Fibroblast of pulmonary artery (primary cell): ENCODE results near the gene RNF223.

ENCODE experiments used
- DNase-seq: peaks from one replicate; pipeline ENCODE4 v3.0.0-alpha.2; 2010; ENCODE audit warnings: low read depth
- H3K4me3 ChIP-seq: replicated peaks from 2 replicates; pipeline ENCODE4 v1.5.1; 2011; ENCODE audit warnings: low read depth, mild to moderate bottlenecking, control low read depth, low read length, moderate library complexity
- TF ChIP-seq, protein P1 (sequence below): IDR thresholded peaks from 2 replicates; pipeline ENCODE4 v1.5.1; 2011; ENCODE audit warnings: mild to moderate bottlenecking, control low read depth, low read length, inconsistent platforms; ENCODE audit errors: missing control alignments

The RNF223 gene

GRCh38 chr1:1063945-1064831 is 9.9 kb downstream of the RNF223 start:
- peak; percentile 83 for DNase-seq
- TF ChIP-seq, protein P1, sequence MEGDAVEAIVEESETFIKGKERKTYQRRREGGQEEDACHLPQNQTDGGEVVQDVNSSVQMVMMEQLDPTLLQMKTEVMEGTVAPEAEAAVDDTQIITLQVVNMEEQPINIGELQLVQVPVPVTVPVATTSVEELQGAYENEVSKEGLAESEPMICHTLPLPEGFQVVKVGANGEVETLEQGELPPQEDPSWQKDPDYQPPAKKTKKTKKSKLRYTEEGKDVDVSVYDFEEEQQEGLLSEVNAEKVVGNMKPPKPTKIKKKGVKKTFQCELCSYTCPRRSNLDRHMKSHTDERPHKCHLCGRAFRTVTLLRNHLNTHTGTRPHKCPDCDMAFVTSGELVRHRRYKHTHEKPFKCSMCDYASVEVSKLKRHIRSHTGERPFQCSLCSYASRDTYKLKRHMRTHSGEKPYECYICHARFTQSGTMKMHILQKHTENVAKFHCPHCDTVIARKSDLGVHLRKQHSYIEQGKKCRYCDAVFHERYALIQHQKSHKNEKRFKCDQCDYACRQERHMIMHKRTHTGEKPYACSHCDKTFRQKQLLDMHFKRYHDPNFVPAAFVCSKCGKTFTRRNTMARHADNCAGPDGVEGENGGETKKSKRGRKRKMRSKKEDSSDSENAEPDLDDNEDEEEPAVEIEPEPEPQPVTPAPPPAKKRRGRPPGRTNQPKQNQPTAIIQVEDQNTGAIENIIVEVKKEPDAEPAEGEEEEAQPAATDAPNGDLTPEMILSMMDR = peak; percentile 58
- no peak overlapping the region for H3K4me3 ChIP-seq

DNA sequence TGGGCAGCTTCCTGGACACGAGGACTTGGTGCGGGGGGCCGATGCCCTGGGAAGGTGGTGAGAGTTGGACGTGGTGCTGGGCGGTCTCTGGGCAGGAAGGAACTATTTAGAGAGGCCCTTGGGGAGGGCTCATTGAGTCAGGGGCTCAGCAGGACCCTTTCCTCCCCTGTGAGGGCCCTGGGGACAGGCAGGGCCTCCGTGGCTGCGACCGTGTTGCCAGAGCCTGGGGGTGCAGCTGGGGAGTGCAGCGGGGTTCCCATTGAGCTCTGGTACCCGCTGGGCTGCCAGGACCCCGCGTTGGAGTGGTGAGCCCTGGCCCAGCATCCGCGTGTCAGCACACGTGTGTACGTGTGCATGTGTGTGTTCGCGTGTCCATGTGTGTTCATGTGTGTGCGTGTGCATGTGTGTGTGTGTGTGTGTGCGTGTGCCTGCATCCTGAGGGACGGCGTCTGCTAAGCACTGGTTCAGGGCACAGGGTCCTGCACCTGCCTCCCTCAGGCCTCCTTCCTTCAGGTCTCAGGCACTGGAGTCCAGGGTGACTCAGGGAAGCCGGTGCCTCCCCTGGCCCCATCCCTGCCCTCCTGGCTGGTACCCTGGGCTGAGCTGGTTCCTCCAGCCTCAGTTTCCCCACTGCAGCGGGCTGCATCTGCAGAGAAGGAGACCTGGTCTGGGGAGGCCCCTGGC is 10.7 kb downstream of the RNF223 start:
- TF ChIP-seq, protein P1 = no peak
- DNase-seq = no peak
- no peak overlapping the region for H3K4me3 ChIP-seq

GRCh38 chr1:1062348-1063163 is 11.6 kb downstream of the RNF223 start:
- DNase-seq = peak; percentile 18
- TF ChIP-seq, protein P1 = no peak
- H3K4me3 ChIP-seq = no peak overlapping the region

GRCh38 chr1:1061682-1062345 is 12.3 kb downstream of the RNF223 start:
- no peak for DNase-seq
- TF ChIP-seq, protein P1 = no peak
- no peak overlapping the region for H3K4me3 ChIP-seq

DNA sequence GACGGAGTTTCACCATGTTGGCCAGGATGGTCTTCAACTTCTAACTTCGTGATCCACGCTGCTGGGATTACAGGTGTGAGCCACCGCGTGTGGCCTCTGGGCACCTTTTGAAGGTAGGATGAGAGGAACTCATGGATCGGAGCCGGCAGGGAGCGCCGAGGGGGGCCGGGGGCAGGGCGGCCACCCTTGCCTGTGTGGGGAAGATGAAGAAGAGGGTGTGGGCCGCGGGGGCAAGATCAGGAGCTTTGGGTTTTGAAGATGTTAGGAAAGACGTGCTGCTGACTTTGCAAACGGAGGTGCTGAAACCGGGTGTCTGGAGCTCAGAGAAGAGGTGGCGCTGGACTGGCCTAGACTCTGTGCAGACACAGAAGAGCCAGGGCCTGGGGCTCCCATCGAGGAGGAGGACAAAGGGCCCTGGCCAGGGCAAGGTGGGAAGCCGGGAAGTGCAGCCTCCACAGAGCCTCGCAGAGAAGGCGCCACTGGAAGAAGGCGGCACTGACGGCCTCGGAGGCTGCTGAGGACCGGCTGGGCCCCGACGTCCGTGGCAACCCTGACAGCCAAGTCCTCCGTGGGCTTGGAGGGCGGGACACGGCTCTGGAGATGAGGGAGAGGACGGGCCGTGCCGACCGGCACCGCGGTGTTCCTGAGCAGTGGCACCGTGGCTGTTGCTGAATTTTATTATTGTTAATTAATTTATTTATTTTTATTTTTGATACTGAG is 13.7 kb downstream of the RNF223 start:
- TF ChIP-seq, protein P1 = no peak
- DNase-seq = no peak
- H3K4me3 ChIP-seq = no peak overlapping the region
